Erythroblast (primary cell): ENCODE results near the gene PTGES3.

Source experiments
- GATA1 ChIP-seq: IDR thresholded peaks from 2 replicates; pipeline ENCODE4 v1.6.1; 2011; ENCODE audit warnings: low read depth, mild to moderate bottlenecking, control low read depth, low read length, moderate library complexity
- POLR2A ChIP-seq: IDR thresholded peaks from 2 replicates; pipeline ENCODE4 v1.6.1; 2011; ENCODE audit warnings: mild to moderate bottlenecking, low read length

- no peak for TF ChIP-seq POLR2A
- no peak for TF ChIP-seq GATA1
Observed at GRCh38 chr12:56658921-56659320, 29.2 kb downstream of the PTGES3 start.
